Measurements from ENCODE around the gene GOLGA7B. TPM values are rescaled to one million over a fixed set of nuclear protein-coding genes. Genes with fewer than 3 reads are reported as not detected.

Gene GOLGA7B
- total RNA-seq, 3 donors from 2014 or later (not counting 1 experiment from before 2014, with no cell fraction given), result 4.1 to 4.6 (median 4.1) TPM

DNA sequence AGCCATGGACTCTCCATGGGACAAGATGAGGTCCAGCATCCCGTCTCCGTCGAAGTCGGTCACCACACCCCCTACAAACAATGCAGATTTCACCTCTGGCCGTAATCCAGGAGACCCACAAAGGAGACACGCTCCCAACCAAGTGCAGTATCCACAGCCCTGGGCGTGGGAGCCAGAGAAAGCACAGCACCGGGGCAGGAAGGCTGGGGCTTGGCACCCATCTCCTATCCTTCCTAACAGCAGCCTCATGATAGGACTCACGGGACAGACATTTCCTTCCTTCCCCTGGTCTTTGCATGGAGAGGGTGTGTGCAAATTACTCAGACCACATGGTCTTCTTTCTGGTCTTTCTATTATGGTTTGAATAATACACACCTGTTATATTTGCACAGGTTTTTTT, 46.3 kb downstream of the GOLGA7B start:
- intact Hi-C loops (cut with micrococcal nuclease), result no loop called here
- H3K27ac Mint-ChIP-seq, result no peak overlapping the region
- WGBS (ENCODE audit: insufficient coverage), result 54% methylated on average over 9 of the region's 9 CpGs
- peaks cover 18 to 20% of the 10 kb centered on the region in 2 donors for H3K27me3 Mint-ChIP-seq (ENCODE audit: low read depth in 2 of 2)
- no peak overlapping the region for H3K4me3 ChIP-seq (ENCODE audit: low read length)
- TF ChIP-seq, protein P1, sequence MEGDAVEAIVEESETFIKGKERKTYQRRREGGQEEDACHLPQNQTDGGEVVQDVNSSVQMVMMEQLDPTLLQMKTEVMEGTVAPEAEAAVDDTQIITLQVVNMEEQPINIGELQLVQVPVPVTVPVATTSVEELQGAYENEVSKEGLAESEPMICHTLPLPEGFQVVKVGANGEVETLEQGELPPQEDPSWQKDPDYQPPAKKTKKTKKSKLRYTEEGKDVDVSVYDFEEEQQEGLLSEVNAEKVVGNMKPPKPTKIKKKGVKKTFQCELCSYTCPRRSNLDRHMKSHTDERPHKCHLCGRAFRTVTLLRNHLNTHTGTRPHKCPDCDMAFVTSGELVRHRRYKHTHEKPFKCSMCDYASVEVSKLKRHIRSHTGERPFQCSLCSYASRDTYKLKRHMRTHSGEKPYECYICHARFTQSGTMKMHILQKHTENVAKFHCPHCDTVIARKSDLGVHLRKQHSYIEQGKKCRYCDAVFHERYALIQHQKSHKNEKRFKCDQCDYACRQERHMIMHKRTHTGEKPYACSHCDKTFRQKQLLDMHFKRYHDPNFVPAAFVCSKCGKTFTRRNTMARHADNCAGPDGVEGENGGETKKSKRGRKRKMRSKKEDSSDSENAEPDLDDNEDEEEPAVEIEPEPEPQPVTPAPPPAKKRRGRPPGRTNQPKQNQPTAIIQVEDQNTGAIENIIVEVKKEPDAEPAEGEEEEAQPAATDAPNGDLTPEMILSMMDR (IDR thresholded peaks at IDR 0.05), result no peak
- ATAC-seq, result no peak
- no peaks in the 10 kb centered on the region for H3K9me3 ChIP-seq (ENCODE audit: control insufficient read depth, insufficient read depth, low read length)
- H3K9me3 Mint-ChIP-seq, result no peaks in the 10 kb centered on the region
- H3K36me3 ChIP-seq (ENCODE audit: control insufficient read depth, insufficient read depth, low read length), result no peaks in the 10 kb centered on the region
- no peaks in the 10 kb centered on the region for H3K4me1 Mint-ChIP-seq
- H3K27me3 ChIP-seq (ENCODE audit: control insufficient read depth, insufficient read depth, low read length), result peaks cover 2% of the 10 kb centered on the region
- DNase-seq, result no peak
- H3K27ac ChIP-seq (ENCODE audit: low read length), result no peak overlapping the region
- H3K36me3 Mint-ChIP-seq, result no peaks in the 10 kb centered on the region
- H3K4me3 Mint-ChIP-seq, result no peak overlapping the region
- H3K4me1 ChIP-seq (ENCODE audit: control insufficient read depth, insufficient read depth, low read length), result no peaks in the 10 kb centered on the region

DNA sequence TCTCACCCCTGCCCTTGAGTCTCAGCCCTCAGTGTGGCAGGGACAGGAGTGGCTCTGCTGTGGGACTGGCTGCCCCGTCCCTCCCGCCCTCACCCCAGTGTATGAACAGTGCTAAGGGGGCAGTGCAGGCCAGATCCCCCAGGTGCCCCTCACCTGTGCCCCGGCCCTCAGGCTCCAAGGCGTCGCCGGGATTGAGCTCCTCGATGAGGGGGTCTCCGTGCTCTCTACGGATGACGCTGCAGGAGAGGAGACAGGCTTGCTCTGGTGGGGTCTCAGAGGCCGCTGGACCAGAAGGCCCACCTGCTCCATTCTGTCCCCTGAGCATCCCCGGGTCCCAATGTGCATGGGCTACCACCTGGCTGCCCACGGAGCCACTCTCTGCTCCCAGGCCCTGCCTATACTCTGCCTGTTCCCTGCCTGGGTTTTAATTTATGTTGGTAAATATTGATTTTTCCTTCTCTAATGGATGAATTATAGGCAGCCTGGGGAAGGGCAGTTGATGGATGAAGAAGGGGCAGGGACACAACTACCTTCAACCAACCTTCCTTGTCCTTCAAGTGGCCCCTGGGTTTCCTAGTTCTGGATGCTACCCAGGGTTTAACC, 47.2 kb downstream of the GOLGA7B start:
- 90% methylated on average over 13 of the region's 13 CpGs for WGBS (ENCODE audit: insufficient coverage)
- no peaks in the 10 kb centered on the region for H3K36me3 ChIP-seq (ENCODE audit: control insufficient read depth, insufficient read depth, low read length)
- Mint-ChIP-seq H3K9me3 (no peaks in the 10 kb centered on the region), H3K27me3 (ENCODE audit: low read depth in 2 of 2) (peaks cover 13 to 20% of the 10 kb centered on the region in 2 donors), H3K4me3 (no peak overlapping the region), H3K27ac (no peak overlapping the region), H3K36me3 (no peaks in the 10 kb centered on the region), H3K4me1 (no peaks in the 10 kb centered on the region)
- peaks cover 2% of the 10 kb centered on the region for H3K27me3 ChIP-seq (ENCODE audit: control insufficient read depth, insufficient read depth, low read length)
- TF ChIP-seq, protein P1 (IDR thresholded peaks at IDR 0.05), result no peak
- H3K9me3 ChIP-seq (ENCODE audit: control insufficient read depth, insufficient read depth, low read length), result no peaks in the 10 kb centered on the region
- H3K4me1 ChIP-seq (ENCODE audit: control insufficient read depth, insufficient read depth, low read length), result no peaks in the 10 kb centered on the region
- intact Hi-C loops (cut with micrococcal nuclease), result no loop called here
- H3K27ac ChIP-seq (ENCODE audit: low read length), result no peak overlapping the region
- H3K4me3 ChIP-seq (ENCODE audit: low read length), result no peak overlapping the region
- DNase-seq (no peak), ATAC-seq (no peak)

DNA sequence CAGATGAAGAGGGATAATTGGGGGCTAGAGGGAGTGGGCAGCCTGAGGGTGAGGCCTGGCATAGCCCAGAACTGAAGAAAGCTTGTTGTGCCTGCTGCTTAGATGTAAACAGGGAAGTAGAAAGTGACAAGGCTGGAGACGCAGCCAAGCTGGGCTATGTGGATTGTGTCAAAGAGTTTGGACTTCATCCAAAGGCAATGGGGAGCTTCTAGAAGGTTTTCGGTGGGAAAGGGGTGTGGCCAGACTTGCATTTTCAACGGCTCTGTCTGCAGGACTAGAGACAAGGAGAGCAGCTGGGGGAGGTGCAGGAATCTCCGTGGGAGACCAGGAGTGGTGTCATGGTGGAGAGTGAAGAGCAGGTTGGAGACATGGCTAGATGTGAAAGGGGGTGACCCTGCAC, 48.8 kb downstream of the GOLGA7B start:
- no peak for DNase-seq
- no peak for ATAC-seq
- Mint-ChIP-seq H3K27me3 (ENCODE audit: low read depth in 2 of 2) (peaks cover 13 to 18% of the 10 kb centered on the region in 2 donors), H3K27ac (no peak overlapping the region), H3K9me3 (no peaks in the 10 kb centered on the region), H3K36me3 (no peaks in the 10 kb centered on the region), H3K4me1 (no peaks in the 10 kb centered on the region), H3K4me3 (no peak overlapping the region)
- Histone ChIP-seq H3K4me1 (ENCODE audit: control insufficient read depth, insufficient read depth, low read length) (no peaks in the 10 kb centered on the region), H3K4me3 (ENCODE audit: low read length) (no peak overlapping the region), H3K27ac (ENCODE audit: low read length) (no peak overlapping the region), H3K36me3 (ENCODE audit: control insufficient read depth, insufficient read depth, low read length) (no peaks in the 10 kb centered on the region), H3K27me3 (ENCODE audit: control insufficient read depth, insufficient read depth, low read length) (peaks cover 2% of the 10 kb centered on the region), H3K9me3 (ENCODE audit: control insufficient read depth, insufficient read depth, low read length) (no peaks in the 10 kb centered on the region)
- intact Hi-C loops (cut with micrococcal nuclease), result no loop called here
- 39% methylated on average over 4 of the region's 4 CpGs for WGBS (ENCODE audit: insufficient coverage)
- TF ChIP-seq, protein P1 (IDR thresholded peaks at IDR 0.05), result no peak

DNA sequence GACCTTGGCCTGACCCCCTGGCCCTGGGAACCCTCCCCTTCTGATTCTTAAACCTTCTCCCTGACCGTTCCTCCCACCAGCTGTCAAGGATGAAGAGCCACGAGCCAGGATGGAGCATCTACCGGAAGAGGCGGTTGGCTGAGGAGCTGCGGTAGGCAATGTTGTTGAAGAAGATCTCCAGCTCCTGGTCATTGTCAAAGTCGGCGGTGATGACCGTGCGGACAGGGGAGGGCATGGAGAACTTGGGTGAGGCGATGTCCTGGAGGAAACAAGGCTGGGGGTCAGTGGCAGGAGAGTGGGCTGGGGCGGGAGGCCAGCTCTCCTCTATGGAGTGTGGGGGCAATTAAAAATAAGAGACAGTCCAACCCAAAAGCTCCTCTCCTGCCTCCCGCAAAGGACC, 51.7 kb downstream of the GOLGA7B start:
- WGBS (ENCODE audit: insufficient coverage), result 94% methylated on average over 12 of the region's 12 CpGs
- no peak overlapping the region for H3K27ac Mint-ChIP-seq
- H3K36me3 Mint-ChIP-seq, result no peaks in the 10 kb centered on the region
- H3K27ac ChIP-seq (ENCODE audit: low read length), result no peak overlapping the region
- no peaks in the 10 kb centered on the region for H3K9me3 Mint-ChIP-seq
- peaks cover 0 to 10% of the 10 kb centered on the region in 2 donors for H3K4me1 Mint-ChIP-seq
- no peak for DNase-seq
- no peak overlapping the region for H3K4me3 ChIP-seq (ENCODE audit: low read length)
- H3K9me3 ChIP-seq (ENCODE audit: control insufficient read depth, insufficient read depth, low read length), result no peaks in the 10 kb centered on the region
- TF ChIP-seq, protein P1 (IDR thresholded peaks at IDR 0.05), result no peak
- H3K36me3 ChIP-seq (ENCODE audit: control insufficient read depth, insufficient read depth, low read length), result no peaks in the 10 kb centered on the region
- peaks cover 9 to 10% of the 10 kb centered on the region in 2 donors for H3K27me3 Mint-ChIP-seq (ENCODE audit: low read depth in 2 of 2)
- H3K27me3 ChIP-seq (ENCODE audit: control insufficient read depth, insufficient read depth, low read length), result no peaks in the 10 kb centered on the region
- no peak for ATAC-seq
- intact Hi-C loops (cut with micrococcal nuclease), result no loop called here
- no peaks in the 10 kb centered on the region for H3K4me1 ChIP-seq (ENCODE audit: control insufficient read depth, insufficient read depth, low read length)
- H3K4me3 Mint-ChIP-seq, result no peak overlapping the region
